ENCODE results near the gene IFNAR1. TPM values are rescaled to one million over a fixed set of nuclear protein-coding genes. Genes with fewer than 3 reads are reported as not detected.

IFNAR1 gene
- total and polyA plus RNA-seq, 7 donors = 10.4 to 31.6 (median 17.5) TPM

- no peak overlapping the region for H3K27ac ChIP-seq
- intact Hi-C loops (cut with DNase I) = no loop called here
- no peak for TF ChIP-seq CTCF (IDR thresholded peaks at IDR 0.05)
- no peaks in the 10 kb centered on the region for H3K27me3 ChIP-seq (ENCODE audit: insufficient read depth in 3 of 3, low read length in 2 of 3)
- ATAC-seq (no peak), DNase-seq (no peak)
- peaks cover 11% of the 10 kb centered on the region for H3K9me3 ChIP-seq
- WGBS, 3 donors = 84 to 86% (median 84%) methylated on average over 7 of the region's 7 CpGs
- H3K4me1 ChIP-seq = no peaks in the 10 kb centered on the region
- H3K4me3 ChIP-seq = no peak overlapping the region
- H3K36me3 ChIP-seq (ENCODE audit: insufficient read depth in 1 of 2, low read depth in 1 of 2) = no peaks in the 10 kb centered on the region
Observed at GRCh38 chr21:33367309-33367973, 42.7 kb downstream of the IFNAR1 start.

GRCh38 chr21:33368124-33368523 lies 43.4 kb downstream of the IFNAR1 start:
- intact Hi-C loops (cut with DNase I) = no loop called here
- DNase-seq (no peak), ATAC-seq (no peak)
- Histone ChIP-seq H3K4me1 (no peaks in the 10 kb centered on the region), H3K4me3 (no peak overlapping the region), H3K27me3 (ENCODE audit: insufficient read depth in 3 of 3, low read length in 2 of 3) (no peaks in the 10 kb centered on the region), H3K9me3 (peaks cover 11% of the 10 kb centered on the region), H3K27ac (no peak overlapping the region), H3K36me3 (ENCODE audit: insufficient read depth in 1 of 2, low read depth in 1 of 2) (no peaks in the 10 kb centered on the region)
- TF ChIP-seq CTCF (IDR thresholded peaks at IDR 0.05) = no peak
- WGBS, 3 donors = 85 to 98% (median 89%) methylated on average over 4 of the region's 4 CpGs

GRCh38 chr21:33368576-33368975 lies 43.8 kb downstream of the IFNAR1 start:
- TF ChIP-seq CTCF (IDR thresholded peaks at IDR 0.05) = no peak
- intact Hi-C loops (cut with DNase I) = no loop called here
- 87 to 93% (median 92%) methylated on average over 3 of the region's 3 CpGs for WGBS, 3 donors
- H3K4me3 ChIP-seq = no peak overlapping the region
- no peak overlapping the region for H3K27ac ChIP-seq
- H3K27me3 ChIP-seq (ENCODE audit: insufficient read depth in 3 of 3, low read length in 2 of 3) = no peaks in the 10 kb centered on the region
- no peaks in the 10 kb centered on the region for H3K4me1 ChIP-seq
- ATAC-seq = no peak
- DNase-seq = no peak
- peaks cover 11% of the 10 kb centered on the region for H3K9me3 ChIP-seq
- no peaks in the 10 kb centered on the region for H3K36me3 ChIP-seq (ENCODE audit: insufficient read depth in 1 of 2, low read depth in 1 of 2)

- TF ChIP-seq CTCF (IDR thresholded peaks at IDR 0.05) = no peak
- Histone ChIP-seq H3K9me3 (peaks cover 11% of the 10 kb centered on the region), H3K4me1 (no peaks in the 10 kb centered on the region), H3K4me3 (no peak overlapping the region), H3K36me3 (ENCODE audit: insufficient read depth in 1 of 2, low read depth in 1 of 2) (no peaks in the 10 kb centered on the region), H3K27ac (no peak overlapping the region), H3K27me3 (ENCODE audit: insufficient read depth in 3 of 3, low read length in 2 of 3) (no peaks in the 10 kb centered on the region)
- ATAC-seq (no peak), DNase-seq (no peak)
- 88 to 95% (median 91%) methylated on average over 1 of the region's 1 CpG for WGBS, 3 donors
- intact Hi-C loops (cut with DNase I) = no loop called here
Observed at GRCh38 chr21:33369586-33369985, 44.8 kb downstream of the IFNAR1 start.

- Histone ChIP-seq H3K9me3 (peaks cover 11% of the 10 kb centered on the region), H3K36me3 (ENCODE audit: insufficient read depth in 1 of 2, low read depth in 1 of 2) (no peaks in the 10 kb centered on the region), H3K27me3 (ENCODE audit: insufficient read depth in 3 of 3, low read length in 2 of 3) (no peaks in the 10 kb centered on the region), H3K27ac (no peak overlapping the region), H3K4me3 (no peak overlapping the region), H3K4me1 (no peaks in the 10 kb centered on the region)
- no peak for DNase-seq
- intact Hi-C loops (cut with DNase I) = loop anchor here in 1 of 2 donors (5.0 kb wide), 2 partner anchors 168 to 433 kb away; no protein-coding TSS in a partner anchor
- TF ChIP-seq CTCF (IDR thresholded peaks at IDR 0.05) = no peak
- ATAC-seq = no peak
- 85 to 91% (median 89%) methylated on average over 2 of the region's 2 CpGs for WGBS, 3 donors
Observed at GRCh38 chr21:33370305-33370704, 45.5 kb downstream of the IFNAR1 start.
